ENCODE data around the gene KCNE1. TPM values are rescaled to one million over a fixed set of nuclear protein-coding genes. Genes with fewer than 3 reads are reported as not detected.

Gene KCNE1
- total RNA-seq, 1 experiment from 2014 or later: 0.13 TPM

- CTCF ChIA-PET: interaction anchor here (1.5 kb wide), 1 partner anchor 17 kb away, joined by 3 read pairs; no protein-coding TSS in a partner anchor
- Histone ChIP-seq H3K27me3 (replicated peaks; ENCODE audit: insufficient read depth, low read depth, low read length, poor library complexity) (no peaks in the 10 kb centered on the region), H3K36me3 (ENCODE audit: insufficient read depth, low read length, poor library complexity, severe bottlenecking) (no peaks in the 10 kb centered on the region), H3K4me1 (ENCODE audit: insufficient read depth, low read length, poor library complexity, severe bottlenecking) (no peaks in the 10 kb centered on the region), H3K9me3 (ENCODE audit: low read depth, low read length, poor library complexity, severe bottlenecking) (no peaks in the 10 kb centered on the region), H3K27ac (ENCODE audit: low read depth, low read length, poor library complexity, severe bottlenecking) (peak overlapping the region; percentile 67), H3K4me3 (ENCODE audit: low read depth, low read length, poor library complexity, severe bottlenecking) (peak overlapping the region; percentile 31)
- no peak for TF ChIP-seq EZH2 (IDR thresholded peaks at IDR 0.05; ENCODE audit: borderline replicate concordance, low read depth, low read length, poor library complexity, severe bottlenecking)
- TF ChIP-seq CTCF (conservative IDR thresholded peaks at IDR 0.05; ENCODE audit: low read depth, low read length): no peak
- POLR2A ChIA-PET (ENCODE audit: low non-redundant PET): interaction anchor here (0.6 kb wide), 1 partner anchor 473 kb away, joined by 3 read pairs; no protein-coding TSS in a partner anchor
- peak; percentile 85 for DNase-seq (ENCODE audit: low spot score)
- BruUV-seq (replicated peaks): no TSS peak
- intact Hi-C loops (cut with micrococcal nuclease; ENCODE audit: unreplicated experiment): no loop called here
Measured at GRCh38 chr21:34526618-34527290, 14.7 kb upstream of the KCNE1 start.

- H3K9me3 ChIP-seq (ENCODE audit: low read depth, low read length, poor library complexity, severe bottlenecking): no peaks in the 10 kb centered on the region
- H3K27me3 ChIP-seq (replicated peaks; ENCODE audit: insufficient read depth, low read depth, low read length, poor library complexity): no peaks in the 10 kb centered on the region
- no peaks in the 10 kb centered on the region for H3K4me1 ChIP-seq (ENCODE audit: insufficient read depth, low read length, poor library complexity, severe bottlenecking)
- TSS peak; percentile 92 for BruUV-seq (replicated peaks)
- DNase-seq (ENCODE audit: low spot score): peak; percentile 3
- intact Hi-C loops (cut with micrococcal nuclease; ENCODE audit: unreplicated experiment): no loop called here
- H3K27ac ChIP-seq (ENCODE audit: low read depth, low read length, poor library complexity, severe bottlenecking): peak overlapping the region; percentile 67
- peak overlapping the region; percentile 31 for H3K4me3 ChIP-seq (ENCODE audit: low read depth, low read length, poor library complexity, severe bottlenecking)
- H3K36me3 ChIP-seq (ENCODE audit: insufficient read depth, low read length, poor library complexity, severe bottlenecking): no peaks in the 10 kb centered on the region
- no peak for TF ChIP-seq CTCF (conservative IDR thresholded peaks at IDR 0.05; ENCODE audit: low read depth, low read length)
- no peak for TF ChIP-seq EZH2 (IDR thresholded peaks at IDR 0.05; ENCODE audit: borderline replicate concordance, low read depth, low read length, poor library complexity, severe bottlenecking)
- ChIA-PET CTCF (interaction anchor here (1.5 kb wide), 1 partner anchor 18 kb away, joined by 3 read pairs; no protein-coding TSS in a partner anchor), POLR2A (ENCODE audit: low non-redundant PET) (interaction anchor here (0.6 kb wide), 1 partner anchor 473 kb away, joined by 3 read pairs; no protein-coding TSS in a partner anchor)
Measured at GRCh38 chr21:34526241-34526617, 14.2 kb upstream of the KCNE1 start.

GRCh38 chr21:34524646-34525601 lies 12.9 kb upstream of the KCNE1 start:
- Histone ChIP-seq H3K36me3 (ENCODE audit: insufficient read depth, low read length, poor library complexity, severe bottlenecking) (no peaks in the 10 kb centered on the region), H3K4me3 (ENCODE audit: low read depth, low read length, poor library complexity, severe bottlenecking) (no peak overlapping the region), H3K27me3 (replicated peaks; ENCODE audit: insufficient read depth, low read depth, low read length, poor library complexity) (no peaks in the 10 kb centered on the region), H3K9me3 (ENCODE audit: low read depth, low read length, poor library complexity, severe bottlenecking) (no peaks in the 10 kb centered on the region), H3K27ac (ENCODE audit: low read depth, low read length, poor library complexity, severe bottlenecking) (no peak overlapping the region), H3K4me1 (ENCODE audit: insufficient read depth, low read length, poor library complexity, severe bottlenecking) (no peaks in the 10 kb centered on the region)
- ChIA-PET CTCF (no interaction called here), POLR2A (ENCODE audit: low non-redundant PET) (interaction anchor here (0.7 kb wide), 1 partner anchor 1768 kb away, joined by 4 read pairs; no protein-coding TSS in a partner anchor)
- DNase-seq (ENCODE audit: low spot score): no peak
- BruUV-seq (replicated peaks): no TSS peak
- no peak for TF ChIP-seq CTCF (conservative IDR thresholded peaks at IDR 0.05; ENCODE audit: low read depth, low read length)
- no peak for TF ChIP-seq EZH2 (IDR thresholded peaks at IDR 0.05; ENCODE audit: borderline replicate concordance, low read depth, low read length, poor library complexity, severe bottlenecking)
- intact Hi-C loops (cut with micrococcal nuclease; ENCODE audit: unreplicated experiment): no loop called here
